NOMO-1 treated with dmso at 0.1 percent for 144 hours (cell line): ENCODE data around the gene ARMH1.

Source experiments
- DNase-seq: peaks from one replicate; lab custom pipeline; 2025; ENCODE audit not compliant: unreplicated experiment; lab: John Stamatoyannopoulos, UW

The ARMH1 gene

DNA sequence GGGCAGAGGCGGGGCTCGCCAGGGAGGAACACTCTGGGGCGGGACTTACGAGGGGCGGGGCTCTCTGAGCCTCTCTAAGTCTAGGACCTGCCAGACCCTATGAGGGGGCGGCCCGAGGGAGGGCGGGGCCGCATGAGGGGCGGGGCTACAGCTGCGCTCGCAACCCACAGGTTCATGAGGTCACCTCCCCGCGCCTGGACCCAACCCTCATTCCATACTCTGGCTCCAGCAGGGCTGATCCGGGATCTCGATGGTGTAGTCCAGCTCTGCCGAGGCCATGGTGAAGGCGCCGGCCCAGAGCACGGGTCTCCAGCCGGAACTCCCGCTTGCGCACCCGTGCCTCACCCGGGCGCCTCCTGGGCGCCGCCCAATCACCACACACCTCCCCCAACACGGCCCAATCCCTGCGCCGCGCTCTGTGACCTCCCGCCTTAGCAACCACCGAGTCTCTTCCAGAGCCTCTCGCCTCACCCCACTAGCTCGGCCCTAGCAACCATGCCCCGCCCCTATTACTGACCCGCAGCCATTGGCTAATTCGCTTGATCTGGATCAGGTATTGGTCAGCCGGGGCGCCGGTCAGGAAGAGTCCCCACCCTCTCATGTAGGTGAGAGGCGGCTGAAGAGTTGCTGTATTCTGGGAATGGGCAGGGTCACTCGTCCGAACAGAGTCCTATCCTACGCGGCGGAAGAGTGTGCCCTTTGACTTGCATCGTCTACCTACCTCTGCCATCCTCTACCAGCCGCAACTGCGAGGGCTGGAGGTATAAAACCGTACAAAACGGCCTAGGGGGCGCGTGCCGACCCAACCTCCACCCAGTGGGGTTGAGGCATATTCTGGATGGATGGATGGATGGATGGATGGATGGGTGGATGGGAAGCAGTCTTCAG lies at the start of gene ARMH1, which contains the start of gene TMEM53:
TSS of gene ARMH1 (plus strand) at position 602 of the 888 bp plus-strand sequence. CDS start 14,984 bp downstream, outside the sequence.
TSS of gene TMEM53 (minus strand) at position 369 of the 888 bp plus-strand sequence. CDS start at position 279, 90 bp downstream.
- DNase-seq, result peak; percentile 99

DNA sequence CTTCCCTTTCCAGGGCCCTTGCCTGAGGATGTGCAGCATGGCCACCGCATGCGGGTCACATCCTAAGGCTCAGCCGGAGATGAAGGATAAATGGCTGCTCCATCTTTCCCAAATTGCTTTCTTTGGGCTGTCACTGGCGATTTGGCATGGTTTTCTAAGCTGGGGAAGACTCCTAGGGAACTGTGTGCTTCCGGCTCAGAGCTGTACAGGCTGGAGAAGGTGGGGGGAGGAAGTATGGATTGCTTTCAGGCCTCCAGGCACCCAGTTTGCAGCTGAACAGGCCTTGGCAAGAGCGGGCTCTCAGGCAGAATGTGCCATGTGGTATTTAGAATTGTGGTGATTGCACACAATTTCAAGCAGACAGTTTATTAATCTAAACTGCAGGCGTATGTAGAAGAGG lies 49.2 kb upstream of the ARMH1 start:
- DNase-seq, result no peak

DNA sequence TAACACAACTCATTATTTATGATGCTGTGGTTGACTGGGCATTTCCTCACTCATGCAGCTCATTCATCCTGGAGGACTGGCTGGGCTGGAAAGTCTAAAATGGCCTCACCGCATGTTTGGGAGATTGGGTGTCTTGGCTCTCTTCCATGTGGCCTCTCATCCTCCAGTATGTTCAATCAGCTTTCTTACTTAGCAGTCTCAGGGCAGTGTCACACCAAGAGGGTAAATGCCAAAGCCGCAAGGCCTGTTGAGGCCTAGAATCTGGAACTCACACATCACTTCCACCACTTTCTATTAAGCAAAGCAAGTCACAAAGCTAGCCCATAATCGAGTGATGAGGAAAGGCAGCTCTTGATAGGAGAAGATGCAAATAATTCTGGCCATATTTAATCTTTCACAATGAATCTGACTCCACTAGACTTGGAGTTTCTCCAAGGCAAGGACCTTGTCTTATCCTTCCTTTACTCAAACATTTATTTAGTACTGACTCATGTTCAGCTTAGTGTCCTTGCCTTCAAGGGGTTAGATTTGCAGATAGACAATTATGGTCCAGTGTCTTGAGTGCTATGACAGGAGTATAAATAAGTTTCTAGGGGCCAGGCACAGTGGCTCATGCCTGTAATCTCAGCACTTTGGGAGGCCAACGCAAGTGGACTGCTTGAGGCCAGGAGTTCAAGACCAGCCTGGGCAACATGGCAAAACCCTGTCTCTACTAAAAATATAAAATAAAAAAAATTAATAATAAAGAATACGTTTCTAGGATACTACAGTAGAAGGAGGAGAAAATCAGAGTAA lies 45.4 kb upstream of the ARMH1 start:
- no peak for DNase-seq

DNA sequence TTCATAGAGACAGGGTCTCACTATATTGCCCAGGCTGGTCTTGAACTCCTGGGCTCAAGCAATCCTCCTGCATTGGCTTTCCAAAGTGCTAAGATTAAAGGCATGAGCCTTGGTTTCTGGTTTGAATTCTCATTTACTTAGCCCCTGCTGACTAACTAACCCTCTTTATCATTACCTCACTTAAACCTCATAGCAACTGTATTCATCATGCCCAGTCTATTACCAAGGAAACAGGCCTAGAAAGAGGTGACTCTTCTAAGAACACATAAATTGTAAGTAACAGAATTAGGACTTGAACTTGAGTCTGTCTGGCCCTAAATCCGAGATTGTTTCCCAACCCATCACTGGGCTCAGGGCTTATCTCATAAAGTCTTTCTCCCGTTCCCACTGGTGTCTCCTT lies 44.4 kb upstream of the ARMH1 start:
- DNase-seq, result no peak

DNA sequence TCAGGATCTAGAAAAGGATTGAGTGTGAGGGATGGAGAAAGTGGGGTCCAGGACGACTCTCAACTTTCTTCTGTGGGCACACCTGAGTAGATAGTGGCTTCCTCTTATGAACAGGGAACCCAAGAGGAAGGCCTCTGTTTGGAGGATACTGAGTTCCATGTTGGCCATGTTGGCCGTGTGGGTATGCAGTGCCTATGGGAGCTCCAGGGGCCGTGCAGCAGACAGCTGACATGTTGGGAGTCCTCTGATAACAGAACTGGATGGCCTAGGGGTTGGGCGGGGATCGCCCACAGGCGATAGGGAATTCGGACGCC lies 43.2 kb upstream of the ARMH1 start:
- DNase-seq, result no peak

DNA sequence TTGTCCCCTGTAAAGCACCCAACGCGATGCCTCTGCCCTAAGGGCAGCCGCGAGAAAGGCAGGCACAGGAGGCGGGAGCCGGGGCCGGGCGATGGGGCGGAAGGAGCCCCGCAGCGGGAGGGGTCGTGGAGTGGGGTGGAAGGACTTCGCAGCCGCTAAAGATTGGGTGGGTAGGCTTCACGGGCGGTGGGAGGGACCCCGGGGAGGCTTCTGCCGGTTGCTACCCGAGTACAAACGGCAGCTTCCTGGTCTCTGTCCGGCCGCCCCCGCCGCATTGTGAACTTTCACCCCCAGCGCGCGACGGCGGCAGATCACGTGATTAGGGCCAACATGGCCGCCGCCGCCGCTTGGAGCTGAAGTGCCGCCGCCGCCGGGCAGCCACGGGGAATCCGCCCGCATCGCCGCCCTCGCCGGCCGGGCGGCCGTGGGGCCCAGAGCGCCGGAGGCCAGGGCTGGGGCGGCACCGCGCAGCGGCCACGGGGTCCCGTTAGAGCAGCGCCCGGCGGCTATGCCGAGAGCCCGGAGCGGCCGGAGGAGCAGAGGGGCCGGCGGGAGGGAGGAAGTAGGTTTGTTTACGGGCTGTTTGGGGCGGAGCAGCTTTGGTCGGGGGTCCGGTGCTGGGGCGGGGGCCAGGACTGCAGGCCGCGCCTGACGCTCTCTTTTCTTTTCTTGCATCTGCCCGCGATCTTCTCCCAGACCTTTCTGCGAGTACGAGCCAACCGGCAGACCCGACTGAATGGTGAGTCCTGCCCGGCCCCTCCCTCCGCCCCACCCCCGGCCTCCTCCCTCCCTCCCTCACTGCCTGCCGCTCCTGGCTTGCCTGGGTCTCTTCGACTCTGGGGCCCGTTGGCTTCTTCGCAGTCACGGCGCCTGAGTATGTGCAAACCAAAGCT lies 42.6 kb upstream of the ARMH1 start:
- peak; percentile 84 for DNase-seq

DNA sequence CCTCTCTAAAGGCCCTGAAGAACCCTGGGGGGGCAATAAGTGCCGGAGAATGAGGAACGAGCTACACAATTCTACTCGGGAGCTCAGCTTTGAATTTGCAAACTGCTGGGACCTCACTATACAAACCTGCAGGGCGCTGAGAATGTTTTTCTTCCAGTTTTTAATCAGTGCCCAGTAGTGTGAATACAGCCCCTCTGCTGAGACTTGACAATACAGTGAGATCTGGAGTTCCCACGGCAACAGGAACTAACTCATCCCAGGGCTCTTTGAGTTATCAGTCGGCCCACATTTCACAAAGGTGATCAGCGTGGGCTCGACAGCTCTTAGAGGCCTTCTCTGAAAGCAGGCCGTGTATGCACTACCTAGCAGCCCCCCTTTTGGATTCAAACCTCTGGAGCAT lies 41.9 kb upstream of the ARMH1 start:
- no peak for DNase-seq

DNA sequence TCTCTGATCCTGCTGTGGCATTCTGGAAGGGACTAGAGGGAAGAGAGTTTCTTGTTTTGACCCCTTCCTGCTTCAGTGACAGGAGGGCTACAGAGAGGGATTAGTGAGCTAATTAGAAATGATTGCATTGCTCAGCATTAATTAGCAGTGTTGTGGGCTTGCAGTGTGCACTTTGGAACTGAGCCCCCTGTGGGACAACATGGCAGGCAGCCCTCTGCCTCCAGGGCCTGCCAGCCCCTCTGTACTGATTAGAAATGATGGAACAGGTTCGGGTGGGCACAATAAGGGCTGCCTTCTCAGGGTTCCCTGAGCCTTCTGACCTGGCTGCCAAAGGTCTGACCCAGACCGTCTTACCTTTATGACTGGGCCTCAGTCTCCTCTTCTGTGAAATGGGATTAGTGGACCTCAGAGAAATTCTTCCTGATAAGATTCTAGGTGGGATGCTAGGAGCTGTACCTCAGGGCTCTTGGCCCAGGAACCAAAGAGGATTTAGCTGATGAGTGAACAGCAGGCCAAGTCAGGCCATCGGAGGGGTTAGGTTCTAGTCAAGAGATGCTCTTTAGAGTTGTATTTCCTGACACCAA lies 39.8 kb upstream of the ARMH1 start:
- no peak for DNase-seq

DNA sequence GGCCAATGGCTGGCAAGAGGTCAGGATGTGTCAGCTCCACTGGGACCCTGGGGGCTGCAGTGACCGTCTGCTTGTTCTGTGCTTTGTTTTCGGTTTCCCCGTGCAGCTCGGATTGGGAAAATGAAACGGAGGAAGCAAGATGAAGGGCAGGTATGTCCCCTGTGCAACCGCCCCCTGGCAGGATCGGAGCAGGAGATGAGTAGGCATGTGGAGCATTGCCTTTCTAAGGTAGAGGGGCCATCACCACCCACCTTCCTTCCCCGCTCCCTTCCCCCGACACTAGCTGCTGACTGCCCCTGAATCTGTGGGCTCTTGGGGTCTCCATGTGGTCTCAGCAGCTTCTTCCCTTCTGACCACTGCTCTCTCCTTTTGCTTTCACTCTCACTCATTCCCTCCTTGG lies 39.1 kb upstream of the ARMH1 start:
- no peak for DNase-seq

DNA sequence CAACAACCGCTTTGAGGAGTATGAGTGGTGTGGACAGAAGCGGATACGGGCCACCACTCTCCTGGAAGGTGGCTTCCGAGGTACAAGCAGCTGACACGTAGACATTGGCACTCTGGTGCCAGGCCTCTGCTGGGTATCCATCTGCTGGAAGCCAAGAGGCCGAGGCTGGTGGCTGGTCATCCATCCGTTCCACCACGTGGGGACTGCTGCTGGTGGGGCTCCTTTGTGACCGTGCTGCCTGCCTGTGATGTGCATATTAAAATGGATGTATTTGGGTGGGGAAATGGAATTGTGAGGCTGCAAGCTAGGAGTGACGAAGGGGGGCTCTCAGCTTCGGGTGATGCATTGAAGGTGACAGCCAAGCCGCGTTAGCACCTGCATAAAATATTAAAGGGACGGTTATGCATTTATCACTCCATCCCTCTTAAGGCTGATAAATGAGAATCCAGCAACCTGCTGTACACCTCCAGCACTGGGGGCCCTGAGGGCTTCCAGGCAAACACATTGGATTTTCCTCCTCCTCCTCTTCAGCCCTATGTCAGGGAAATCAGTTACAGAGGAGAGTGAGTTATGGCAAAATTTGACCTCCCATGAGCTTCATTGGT lies 38.3 kb upstream of the ARMH1 start:
- DNase-seq, result no peak

DNA sequence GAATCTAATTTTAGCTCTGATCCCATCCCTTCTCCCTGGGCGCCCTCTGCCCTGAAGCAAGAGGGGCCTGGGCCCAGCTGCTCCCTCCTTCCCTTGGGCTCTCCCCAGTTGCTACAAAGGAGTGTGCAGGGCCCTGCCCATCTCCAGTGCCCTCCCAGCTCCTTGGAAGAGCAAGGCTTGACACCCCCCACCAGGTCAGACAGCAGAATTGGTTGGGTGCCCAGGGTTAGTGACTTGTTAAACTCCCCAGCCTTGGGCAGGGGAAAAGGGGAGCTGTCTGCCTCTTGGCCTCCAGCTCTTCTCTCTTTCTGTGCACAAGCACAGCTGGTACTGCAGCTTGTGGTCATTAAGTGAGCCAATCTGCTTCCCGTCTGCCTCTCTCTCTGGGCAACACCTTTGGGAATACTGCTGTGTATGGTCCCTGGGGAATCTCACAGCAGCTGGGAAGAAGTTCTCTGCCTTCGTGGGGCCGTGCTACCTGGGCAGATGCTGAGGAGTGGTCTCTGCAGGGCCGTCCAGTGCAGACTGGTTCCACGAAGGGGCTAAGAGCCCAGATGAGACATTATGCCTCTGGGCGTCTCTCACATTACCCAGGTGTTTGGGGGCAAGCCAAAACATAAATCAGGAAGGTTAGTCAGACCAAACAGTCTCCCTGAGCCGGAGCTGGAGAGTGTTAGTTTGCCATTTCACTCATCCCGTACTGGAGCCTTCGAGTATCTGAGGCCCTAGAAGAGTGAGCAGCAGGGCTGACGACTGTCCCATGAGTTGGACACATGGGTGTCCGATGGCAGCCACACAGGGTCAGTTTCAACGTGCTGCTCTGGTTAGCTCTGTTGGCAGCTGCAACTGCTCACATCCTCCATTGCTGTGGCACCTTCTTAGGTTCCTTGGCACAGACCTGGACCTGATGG lies 37.6 kb upstream of the ARMH1 start:
- DNase-seq, result no peak

DNA sequence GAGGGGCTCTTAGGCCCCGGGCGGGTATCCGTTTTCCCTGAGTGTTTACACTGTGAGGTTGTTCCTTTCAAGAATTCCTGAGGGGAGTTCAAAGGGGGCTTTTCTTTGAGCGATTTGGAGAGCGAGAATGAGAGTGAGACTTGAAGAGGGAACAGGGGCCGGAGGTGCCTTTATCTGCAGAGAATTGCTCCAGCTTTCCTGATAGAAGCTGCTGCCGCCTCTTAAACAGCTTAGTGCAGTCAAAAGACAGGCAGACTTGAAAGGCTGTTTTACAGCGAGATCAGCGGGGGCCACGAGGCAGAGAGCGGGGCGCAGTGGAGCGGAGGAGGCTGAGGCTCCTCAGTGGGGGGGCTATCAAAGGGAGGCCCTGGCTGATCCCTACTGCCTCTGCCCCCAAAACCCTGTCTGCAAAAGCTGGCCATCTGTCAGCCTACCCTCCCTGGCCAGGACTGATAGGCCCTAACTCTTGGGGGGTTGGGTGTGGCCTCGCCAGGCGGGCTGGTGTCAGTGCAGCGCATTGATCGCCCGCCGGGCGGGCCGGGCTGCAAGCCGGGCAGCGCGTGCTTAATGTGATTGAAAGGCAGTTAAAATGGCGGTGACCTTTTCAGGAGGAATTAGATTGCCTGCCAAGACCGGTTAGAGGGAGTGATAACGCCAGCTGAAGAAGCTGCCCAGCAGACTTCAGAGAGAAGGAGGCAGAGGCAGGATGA lies 36.7 kb upstream of the ARMH1 start:
- DNase-seq, result no peak

DNA sequence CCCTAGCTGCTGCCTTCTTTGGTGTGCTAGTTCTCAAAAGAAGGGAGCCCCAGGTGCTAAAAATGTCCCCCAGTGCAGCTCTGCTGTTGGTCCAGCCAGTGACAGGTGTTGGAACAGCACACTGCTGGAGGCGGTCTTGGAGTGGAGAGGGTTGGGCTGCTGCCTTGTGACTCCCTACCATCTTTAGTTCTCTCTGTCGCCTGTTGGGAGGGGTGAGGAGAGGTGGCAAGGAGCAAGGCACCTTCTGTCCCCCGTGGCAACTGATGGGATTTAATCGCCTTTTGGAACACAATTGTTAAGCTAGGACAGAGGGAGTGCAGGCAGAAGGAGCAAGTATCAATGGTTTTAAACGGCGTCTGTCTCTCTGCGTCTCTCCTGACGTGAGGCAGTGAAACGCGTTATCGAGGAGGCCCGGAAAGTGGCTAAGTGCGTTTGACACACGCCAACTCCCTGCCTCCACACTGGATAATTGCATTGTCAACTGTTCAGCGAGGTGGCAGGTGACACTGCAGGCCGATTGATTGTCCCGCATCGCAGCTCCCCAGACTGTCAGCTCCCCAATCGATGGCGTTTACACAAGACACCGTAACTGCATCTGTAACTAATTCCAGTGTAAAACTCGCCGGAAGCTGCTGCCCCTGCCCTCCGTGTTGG lies 34.2 kb upstream of the ARMH1 start:
- no peak for DNase-seq

DNA sequence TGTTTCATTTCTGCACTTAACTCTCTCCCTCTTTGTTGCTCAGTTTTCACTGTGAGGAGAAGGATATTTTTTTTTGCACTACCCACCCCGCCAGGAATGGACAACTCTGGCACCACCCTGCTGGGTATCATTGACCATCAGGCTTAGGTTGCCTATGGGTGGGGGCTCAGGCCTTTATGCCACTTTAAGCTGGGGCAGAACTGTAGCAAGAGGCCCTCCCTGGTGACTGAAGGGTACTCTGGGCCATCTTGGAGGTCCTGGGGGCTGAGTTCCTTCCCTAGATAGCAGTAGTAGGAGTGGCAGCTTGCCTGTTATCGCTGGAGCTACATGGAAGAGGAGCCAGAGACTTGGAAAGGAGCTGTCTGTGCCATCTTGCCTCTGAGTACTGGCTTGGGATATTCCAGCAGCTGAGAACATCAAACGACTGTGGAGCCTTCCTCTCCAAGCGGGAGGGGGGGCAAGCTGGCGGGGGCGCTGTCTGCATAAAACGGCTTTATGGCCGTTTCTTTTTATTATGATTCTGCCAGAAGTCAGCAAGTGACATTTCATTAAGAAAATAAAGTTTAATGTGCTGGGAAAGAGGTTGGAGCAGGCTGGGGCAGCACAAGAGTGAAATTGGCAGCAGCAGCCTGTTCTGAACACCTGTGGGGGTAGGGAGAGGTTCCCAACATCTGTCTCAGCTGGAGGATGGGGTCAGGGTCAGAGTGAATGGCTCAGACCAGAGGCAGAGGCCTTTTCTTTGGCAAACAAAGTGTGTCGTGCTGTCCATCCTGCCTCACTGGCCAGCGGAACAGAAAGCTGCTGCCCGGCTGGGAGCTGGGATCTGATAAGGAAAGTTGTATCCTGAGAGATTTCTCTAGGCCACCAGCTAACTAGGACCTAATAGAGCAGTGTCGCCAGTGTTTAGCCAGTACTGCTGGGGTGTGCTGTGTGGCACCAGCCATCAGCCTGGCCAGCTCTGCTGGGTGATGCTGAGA lies 33.1 kb upstream of the ARMH1 start:
- no peak for DNase-seq

DNA sequence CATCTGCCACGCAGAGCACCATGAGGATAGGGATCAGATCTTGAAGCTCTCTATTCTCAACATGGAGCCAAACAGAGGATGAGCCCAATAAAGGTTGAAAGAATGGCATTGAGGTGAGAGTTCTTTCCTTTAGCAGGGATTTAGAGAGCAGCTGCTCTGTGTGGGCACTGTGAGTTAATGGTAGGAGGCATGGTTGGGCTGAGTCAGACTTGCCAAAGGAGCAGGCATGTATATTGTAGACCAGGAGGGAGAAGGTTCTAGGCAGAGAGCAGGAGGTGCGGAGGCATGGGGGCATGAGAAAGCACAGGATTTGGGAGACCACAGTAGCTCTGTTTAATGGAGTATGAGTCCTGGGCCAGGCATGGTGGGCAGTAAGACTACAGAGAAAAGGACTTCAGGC lies 32.3 kb upstream of the ARMH1 start:
- no peak for DNase-seq

DNA sequence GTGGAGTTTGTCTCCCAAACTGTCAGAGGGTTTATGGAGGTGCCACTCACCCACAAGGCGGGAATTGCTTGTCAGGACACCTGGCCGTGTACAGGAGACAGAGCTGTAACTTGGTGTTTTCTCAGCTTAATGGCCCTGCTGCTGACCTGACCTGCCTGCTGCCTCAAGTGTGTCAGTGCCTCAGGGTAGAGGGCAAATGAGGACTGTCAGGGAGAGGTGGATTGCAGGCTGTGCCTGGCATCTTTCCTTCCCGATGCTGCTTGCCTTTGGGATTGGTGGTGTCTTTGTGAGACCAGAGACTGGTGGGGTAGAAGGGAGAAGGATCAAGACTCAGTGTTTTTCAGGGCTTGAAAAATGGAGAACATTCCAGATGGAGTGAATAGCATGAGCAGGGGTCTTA lies 31.6 kb upstream of the ARMH1 start:
- DNase-seq, result no peak

DNA sequence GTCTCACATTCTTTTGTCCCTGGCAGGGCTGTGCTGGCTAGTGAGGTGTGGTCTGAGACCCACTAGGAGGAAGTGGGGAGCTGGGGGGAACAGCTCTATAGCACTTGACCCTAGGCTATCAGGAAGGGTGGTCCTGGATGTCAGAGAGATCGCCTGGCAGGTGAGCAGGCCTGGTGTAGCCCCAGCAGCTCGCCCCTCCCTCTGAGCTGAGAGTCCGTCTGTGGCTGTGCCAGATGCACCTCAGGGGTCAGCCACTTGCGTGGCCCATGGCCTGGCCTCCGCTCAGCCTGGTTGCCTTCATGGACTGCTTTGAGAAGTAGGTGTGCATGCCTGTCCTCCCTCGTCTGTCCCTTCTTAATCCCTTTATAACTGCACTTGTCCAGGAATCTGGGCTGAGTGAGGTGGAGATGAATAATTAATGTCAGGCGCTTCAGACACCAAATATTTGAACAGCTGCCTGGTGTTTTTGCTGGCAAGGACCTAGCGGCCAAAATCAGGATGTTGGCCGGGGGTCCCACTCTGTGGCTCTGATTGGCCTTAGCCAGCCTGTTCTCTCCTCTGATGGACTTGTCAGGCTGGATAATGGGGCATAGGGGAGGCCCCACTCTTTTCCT lies 30.7 kb upstream of the ARMH1 start:
- no peak for DNase-seq
